Measurements from ENCODE around the gene NUP205.

DNA sequence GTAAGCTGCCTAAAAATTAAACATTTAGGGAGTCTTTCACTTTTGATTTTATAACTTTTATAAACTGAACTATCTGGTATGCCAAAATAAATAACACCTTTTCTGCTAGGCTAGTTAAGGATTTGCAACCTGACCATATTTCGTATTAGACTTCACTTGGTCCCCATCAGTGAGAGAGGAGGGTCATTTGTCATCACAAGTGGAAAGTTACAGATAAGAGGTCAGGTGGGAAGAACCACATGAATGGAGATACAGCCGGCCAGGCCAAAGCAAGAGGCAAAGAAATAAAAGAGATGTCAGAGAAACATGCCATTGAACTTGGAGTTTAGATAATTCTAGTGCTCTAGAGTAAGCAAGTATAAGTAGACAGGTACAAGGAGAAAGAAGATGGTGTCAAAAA, 60.1 kb downstream of the NUP205 start:
- TF ChIP-seq, protein P1, sequence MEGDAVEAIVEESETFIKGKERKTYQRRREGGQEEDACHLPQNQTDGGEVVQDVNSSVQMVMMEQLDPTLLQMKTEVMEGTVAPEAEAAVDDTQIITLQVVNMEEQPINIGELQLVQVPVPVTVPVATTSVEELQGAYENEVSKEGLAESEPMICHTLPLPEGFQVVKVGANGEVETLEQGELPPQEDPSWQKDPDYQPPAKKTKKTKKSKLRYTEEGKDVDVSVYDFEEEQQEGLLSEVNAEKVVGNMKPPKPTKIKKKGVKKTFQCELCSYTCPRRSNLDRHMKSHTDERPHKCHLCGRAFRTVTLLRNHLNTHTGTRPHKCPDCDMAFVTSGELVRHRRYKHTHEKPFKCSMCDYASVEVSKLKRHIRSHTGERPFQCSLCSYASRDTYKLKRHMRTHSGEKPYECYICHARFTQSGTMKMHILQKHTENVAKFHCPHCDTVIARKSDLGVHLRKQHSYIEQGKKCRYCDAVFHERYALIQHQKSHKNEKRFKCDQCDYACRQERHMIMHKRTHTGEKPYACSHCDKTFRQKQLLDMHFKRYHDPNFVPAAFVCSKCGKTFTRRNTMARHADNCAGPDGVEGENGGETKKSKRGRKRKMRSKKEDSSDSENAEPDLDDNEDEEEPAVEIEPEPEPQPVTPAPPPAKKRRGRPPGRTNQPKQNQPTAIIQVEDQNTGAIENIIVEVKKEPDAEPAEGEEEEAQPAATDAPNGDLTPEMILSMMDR (IDR thresholded peaks at IDR 0.05): no peak
- no peak for TF ChIP-seq POLR2A (IDR thresholded peaks at IDR 0.05)

Data from adrenal gland (tissue), 5 donors.